ENCODE data around the gene AFDN. TPM values are rescaled to one million over a fixed set of nuclear protein-coding genes. Genes with fewer than 3 reads are reported as not detected.

The AFDN gene
- total RNA-seq, 2 experiments from 2014 or later: 18.6 to 20.6 TPM

- ChIA-PET CTCF (no interaction called here), POLR2A (interaction anchor here (0.7 kb wide), 1 partner anchor 1777 kb away, joined by 4 read pairs; no protein-coding TSS in a partner anchor)
- Mint-ChIP-seq H3K9me3 (no peaks in the 10 kb centered on the region), H3K27ac (no peak overlapping the region), H3K4me3 (no peak overlapping the region), H3K27me3 (peaks cover 5% of the 10 kb centered on the region), H3K36me3 (ENCODE audit: low read depth) (no peaks in the 10 kb centered on the region), H3K4me1 (no peaks in the 10 kb centered on the region)
- no peak for DNase-seq
Measured at GRCh38 chr6:167941822-167942221, 115.1 kb downstream of the AFDN start.

GRCh38 chr6:167944130-167944529, 117.4 kb downstream of the AFDN start:
- no peak overlapping the region for H3K4me3 Mint-ChIP-seq

GRCh38 chr6:167946007-167946406, 119.3 kb downstream of the AFDN start:
- H3K9me3 Mint-ChIP-seq: no peaks in the 10 kb centered on the region
- H3K4me1 Mint-ChIP-seq: no peaks in the 10 kb centered on the region
- ChIA-PET CTCF (no interaction called here), POLR2A (no interaction called here)
- H3K27me3 Mint-ChIP-seq: peaks cover 2% of the 10 kb centered on the region
- H3K4me3 Mint-ChIP-seq: no peak overlapping the region
- DNase-seq: no peak
- H3K27ac Mint-ChIP-seq: no peak overlapping the region
- H3K36me3 Mint-ChIP-seq (ENCODE audit: low read depth): no peaks in the 10 kb centered on the region

More at GRCh38 chr6:167944130-167944529, 117.4 kb downstream of the AFDN start:
- Mint-ChIP-seq H3K27me3 (peaks cover 2% of the 10 kb centered on the region), H3K4me1 (no peaks in the 10 kb centered on the region), H3K36me3 (ENCODE audit: low read depth) (no peaks in the 10 kb centered on the region), H3K9me3 (no peaks in the 10 kb centered on the region), H3K27ac (no peak overlapping the region)
- POLR2A ChIA-PET: no interaction called here
- DNase-seq: no peak
- CTCF ChIA-PET: no interaction called here

- H3K27me3 Mint-ChIP-seq: peaks cover 2% of the 10 kb centered on the region
- no peaks in the 10 kb centered on the region for H3K9me3 Mint-ChIP-seq
- ChIA-PET POLR2A (no interaction called here), CTCF (no interaction called here)
- no peak for DNase-seq
- H3K4me3 Mint-ChIP-seq: no peak overlapping the region
- no peaks in the 10 kb centered on the region for H3K36me3 Mint-ChIP-seq (ENCODE audit: low read depth)
- H3K4me1 Mint-ChIP-seq: no peaks in the 10 kb centered on the region
- H3K27ac Mint-ChIP-seq: no peak overlapping the region
Measured at GRCh38 chr6:167946604-167947003, 119.9 kb downstream of the AFDN start.

- Mint-ChIP-seq H3K27ac (no peak overlapping the region), H3K4me3 (no peak overlapping the region), H3K36me3 (ENCODE audit: low read depth) (no peaks in the 10 kb centered on the region), H3K9me3 (no peaks in the 10 kb centered on the region), H3K4me1 (no peaks in the 10 kb centered on the region), H3K27me3 (peaks cover 2% of the 10 kb centered on the region)
- no peak for DNase-seq
- CTCF ChIA-PET: interaction anchor here (0.6 kb wide), 1 partner anchor 1474 kb away, joined by 3 read pairs; no protein-coding TSS in a partner anchor
- POLR2A ChIA-PET: no interaction called here
Measured at GRCh38 chr6:167947716-167948115, 121.0 kb downstream of the AFDN start.

- no peak overlapping the region for H3K27ac Mint-ChIP-seq
- no peak overlapping the region for H3K4me3 Mint-ChIP-seq
- ChIA-PET CTCF (no interaction called here), POLR2A (no interaction called here)
- no peaks in the 10 kb centered on the region for H3K9me3 Mint-ChIP-seq
- no peaks in the 10 kb centered on the region for H3K4me1 Mint-ChIP-seq
- no peaks in the 10 kb centered on the region for H3K27me3 Mint-ChIP-seq
- DNase-seq: no peak
- H3K36me3 Mint-ChIP-seq (ENCODE audit: low read depth): no peaks in the 10 kb centered on the region
Measured at GRCh38 chr6:167948716-167949115, 122.0 kb downstream of the AFDN start.

GRCh38 chr6:167949121-167949684, 122.5 kb downstream of the AFDN start:
- CTCF ChIA-PET: no interaction called here
- H3K27ac Mint-ChIP-seq: no peak overlapping the region
- H3K4me3 Mint-ChIP-seq: no peak overlapping the region
- H3K9me3 Mint-ChIP-seq: no peaks in the 10 kb centered on the region
- no peaks in the 10 kb centered on the region for H3K36me3 Mint-ChIP-seq (ENCODE audit: low read depth)
- no peak for DNase-seq
- no peaks in the 10 kb centered on the region for H3K27me3 Mint-ChIP-seq
- POLR2A ChIA-PET: no interaction called here
- no peaks in the 10 kb centered on the region for H3K4me1 Mint-ChIP-seq

- DNase-seq: no peak
- Mint-ChIP-seq H3K27ac (no peak overlapping the region), H3K4me1 (no peaks in the 10 kb centered on the region), H3K9me3 (no peaks in the 10 kb centered on the region), H3K36me3 (ENCODE audit: low read depth) (no peaks in the 10 kb centered on the region), H3K27me3 (no peaks in the 10 kb centered on the region), H3K4me3 (no peak overlapping the region)
- ChIA-PET CTCF (no interaction called here), POLR2A (no interaction called here)
Measured at GRCh38 chr6:167951781-167952511, 125.2 kb downstream of the AFDN start.

- Mint-ChIP-seq H3K4me1 (no peaks in the 10 kb centered on the region), H3K27me3 (no peaks in the 10 kb centered on the region), H3K27ac (no peak overlapping the region), H3K9me3 (no peaks in the 10 kb centered on the region), H3K36me3 (ENCODE audit: low read depth) (no peaks in the 10 kb centered on the region), H3K4me3 (no peak overlapping the region)
- POLR2A ChIA-PET: no interaction called here
- DNase-seq: no peak
- CTCF ChIA-PET: no interaction called here
Measured at GRCh38 chr6:167952512-167952859, 125.8 kb downstream of the AFDN start.

GRCh38 chr6:167953551-167953950, 126.8 kb downstream of the AFDN start:
- Mint-ChIP-seq H3K4me3 (no peak overlapping the region), H3K27ac (no peak overlapping the region), H3K27me3 (no peaks in the 10 kb centered on the region), H3K9me3 (no peaks in the 10 kb centered on the region), H3K36me3 (ENCODE audit: low read depth) (no peaks in the 10 kb centered on the region), H3K4me1 (no peaks in the 10 kb centered on the region)
- no peak for DNase-seq
- POLR2A ChIA-PET: no interaction called here
- CTCF ChIA-PET: no interaction called here

GRCh38 chr6:167954151-167954550, 127.4 kb downstream of the AFDN start:
- Mint-ChIP-seq H3K36me3 (ENCODE audit: low read depth) (no peaks in the 10 kb centered on the region), H3K9me3 (no peaks in the 10 kb centered on the region), H3K27ac (no peak overlapping the region), H3K27me3 (no peaks in the 10 kb centered on the region), H3K4me3 (no peak overlapping the region), H3K4me1 (no peaks in the 10 kb centered on the region)
- CTCF ChIA-PET: no interaction called here
- POLR2A ChIA-PET: no interaction called here
- DNase-seq: no peak

- no peak for DNase-seq
- no peak overlapping the region for H3K27ac Mint-ChIP-seq
- CTCF ChIA-PET: no interaction called here
- POLR2A ChIA-PET: no interaction called here
- H3K9me3 Mint-ChIP-seq: no peaks in the 10 kb centered on the region
- no peak overlapping the region for H3K4me3 Mint-ChIP-seq
- H3K36me3 Mint-ChIP-seq (ENCODE audit: low read depth): no peaks in the 10 kb centered on the region
- no peaks in the 10 kb centered on the region for H3K27me3 Mint-ChIP-seq
- no peaks in the 10 kb centered on the region for H3K4me1 Mint-ChIP-seq
Measured at GRCh38 chr6:167956491-167956890, 129.8 kb downstream of the AFDN start.

- DNase-seq: no peak
- ChIA-PET POLR2A (no interaction called here), CTCF (no interaction called here)
- no peaks in the 10 kb centered on the region for H3K36me3 Mint-ChIP-seq (ENCODE audit: low read depth)
- no peaks in the 10 kb centered on the region for H3K27me3 Mint-ChIP-seq
- H3K9me3 Mint-ChIP-seq: no peaks in the 10 kb centered on the region
- no peak overlapping the region for H3K4me3 Mint-ChIP-seq
- no peak overlapping the region for H3K27ac Mint-ChIP-seq
- H3K4me1 Mint-ChIP-seq: no peaks in the 10 kb centered on the region
Measured at GRCh38 chr6:167956983-167957492, 130.3 kb downstream of the AFDN start.

- no peaks in the 10 kb centered on the region for H3K9me3 Mint-ChIP-seq
- no peak for DNase-seq
- no peak overlapping the region for H3K27ac Mint-ChIP-seq
- ChIA-PET POLR2A (no interaction called here), CTCF (no interaction called here)
- no peak overlapping the region for H3K4me3 Mint-ChIP-seq
- no peaks in the 10 kb centered on the region for H3K4me1 Mint-ChIP-seq
- H3K27me3 Mint-ChIP-seq: no peaks in the 10 kb centered on the region
- H3K36me3 Mint-ChIP-seq (ENCODE audit: low read depth): no peaks in the 10 kb centered on the region
Measured at GRCh38 chr6:167957626-167958025, 130.9 kb downstream of the AFDN start.

Measured in activated CD4-positive, alpha-beta T cell treated with anti-CD3 and anti-CD28 coated beads, Interleukin-2, amount 10 ng/mL, durations not matched to agents 7 days and 5 days (primary cell).